Colon (tissue), 2 donors: ENCODE data around the gene CLC.
"Not testable (repeated sequence)": the region's sequence is repeated elsewhere in the genome, so short reads cannot be mapped to it uniquely, and the experiment has no call there.

Source experiments
- FAIRE-seq: peaks from 2 replicates; lab custom pipeline; 2012; peaks lifted over from hg19 to GRCh38; lab: Jason Lieb, UNC
- donor health status: control.
- donor health status: control.

The CLC gene

GRCh38 chr19:39728040-39728439, 9.8 kb downstream of the CLC start:
- FAIRE-seq, result no peak

- no peak for FAIRE-seq
Measured at GRCh38 chr19:39727070-39727800, 10.6 kb downstream of the CLC start.

GRCh38 chr19:39725995-39726394, 11.8 kb downstream of the CLC start:
- FAIRE-seq, result no peak

GRCh38 chr19:39720144-39720543, 17.7 kb downstream of the CLC start:
- FAIRE-seq, result not testable (repeated sequence)

- no peak for FAIRE-seq
Measured at GRCh38 chr19:39710333-39710890, 27.4 kb downstream of the CLC start.

- no peak for FAIRE-seq
Measured at GRCh38 chr19:39709026-39709872, 28.6 kb downstream of the CLC start.

GRCh38 chr19:39708594-39708993, 29.2 kb downstream of the CLC start:
- FAIRE-seq, result no peak

- no peak for FAIRE-seq
Measured at GRCh38 chr19:39705578-39706188, 32.1 kb downstream of the CLC start.

GRCh38 chr19:39704181-39705044, 33.4 kb downstream of the CLC start, which contains the start of gene LGALS14:
Gene LGALS14 (plus strand): TSS chr19:39704481. CDS start chr19:39704529, 48 bp downstream.
- no peak for FAIRE-seq

GRCh38 chr19:39701291-39701690, 36.5 kb downstream of the CLC start:
- no peak for FAIRE-seq

- FAIRE-seq, result no peak
Measured at GRCh38 chr19:39698535-39698934, 39.3 kb downstream of the CLC start.

- FAIRE-seq, result no peak
Measured at GRCh38 chr19:39696387-39696786, 41.4 kb downstream of the CLC start.

- no peak for FAIRE-seq
Measured at GRCh38 chr19:39695759-39696158, 42.1 kb downstream of the CLC start.

- FAIRE-seq, result no peak
Measured at GRCh38 chr19:39692822-39693221, 45.0 kb downstream of the CLC start.

- no peak for FAIRE-seq
Measured at GRCh38 chr19:39692166-39692565, 45.7 kb downstream of the CLC start.

- FAIRE-seq, result not testable (repeated sequence)
Measured at GRCh38 chr19:39688637-39689036, 49.2 kb downstream of the CLC start.

GRCh38 chr19:39686739-39687138, 51.1 kb downstream of the CLC start:
- FAIRE-seq, result no peak

GRCh38 chr19:39684267-39684666, 53.6 kb downstream of the CLC start:
- FAIRE-seq, result no peak

GRCh38 chr19:39681416-39681815, 56.4 kb downstream of the CLC start:
- FAIRE-seq, result no peak
